K562 (cell line): Measurements from ENCODE around the gene OSBPL1A. TPM values are rescaled to one million over a fixed set of nuclear protein-coding genes. Genes with fewer than 3 reads are reported as not detected.

ENCODE experiments used
- ARNT ChIP-seq, 2 experiments: fragments of 450-650 bp; IDR thresholded peaks; 2 replicates each; pipeline ENCODE4 v1.6.1; 2016; ENCODE audit warnings: mild to moderate bottlenecking in 1 of 2
- CBX1 ChIP-seq: sonication (generic); IDR thresholded peaks from 2 replicates; pipeline ENCODE4 v1.6.1; 2016; ENCODE audit warnings: antibody characterized with exemption, low read depth, mild to moderate bottlenecking
- CREB5 ChIP-seq: fragments of 250-450 bp; sonication (Bioruptor Pico); IDR thresholded peaks from 2 replicates; pipeline ENCODE4 v1.5.0; 2020; ENCODE audit warnings: mild to moderate bottlenecking
- HDAC1 ChIP-seq, 2 experiments: fragments of 450-650 bp; IDR thresholded peaks; 2 replicates each; pipeline ENCODE4 v1.6.1; 2016 to 2017; ENCODE audit warnings: inconsistent platforms in 1 of 2, mild to moderate bottlenecking in 1 of 2, moderate library complexity in 1 of 2
- KDM1A ChIP-seq, 2 experiments: fragments of 450-650 bp; IDR thresholded peaks; 2 replicates each; pipeline ENCODE4 v1.6.1; 2016; ENCODE audit warnings: mild to moderate bottlenecking in 2 of 2
- PHF20 ChIP-seq: fragments of 450-650 bp; IDR thresholded peaks from 2 replicates; pipeline ENCODE4 v1.6.1; 2018; ENCODE audit not compliant: partially characterized antibody
- POLR3G ChIP-seq: IDR thresholded peaks from 2 replicates; pipeline ENCODE4 v1.6.1; 2011; ENCODE audit not compliant: insufficient read length, insufficient replicate concordance; ENCODE audit errors: extremely low read depth
- SIN3A ChIP-seq, 2 experiments: fragments of 150-350 bp in 1 of 2; IDR thresholded peaks; 2 replicates each; pipeline ENCODE4 v1.6.1; 2011 to 2016; ENCODE audit warnings: borderline replicate concordance in 2 of 2, low read depth in 2 of 2, low read length in 2 of 2, mild to moderate bottlenecking in 2 of 2, moderate library complexity in 2 of 2; ENCODE audit not compliant: control insufficient read depth in 1 of 2
- THAP12 ChIP-seq: fragments of 250-450 bp; sonication (Bioruptor Pico); IDR thresholded peaks from 2 replicates; pipeline ENCODE4 v1.9.0; 2021; ENCODE audit warnings: mild to moderate bottlenecking, inconsistent platforms
- TRIM24 ChIP-seq, 2 experiments: fragments of 450-650 bp; IDR thresholded peaks; 2 replicates each; pipeline ENCODE4 v1.6.1; 2016
- ZBTB12 ChIP-seq: fragments of 250-450 bp; sonication (Bioruptor Pico); IDR thresholded peaks from 2 replicates; pipeline ENCODE4 v1.4.0; 2020
- ZFPM2 ChIP-seq: fragments of 250-450 bp; sonication (Bioruptor Pico); IDR thresholded peaks from 2 replicates; pipeline ENCODE4 v1.5.1; 2022; ENCODE audit warnings: mild to moderate bottlenecking
- ZNF395 ChIP-seq: fragments of 200-800 bp; sonication (Bioruptor generic); IDR thresholded peaks from 2 replicates; pipeline ENCODE4 v1.6.1; 2017; ENCODE audit warnings: missing genetic modification characterization, missing compliant biosample characterization
- ZNF449 ChIP-seq: fragments of 250-450 bp; sonication (Bioruptor Pico); IDR thresholded peaks from 2 replicates; pipeline ENCODE4 v1.8.0; 2022; ENCODE audit warnings: moderate library complexity, mild to moderate bottlenecking, inconsistent platforms
- ZNF583 ChIP-seq: fragments of 250-450 bp; sonication (Bioruptor Pico); IDR thresholded peaks from 2 replicates; pipeline ENCODE4 v1.4.0; 2020
- ZNF639 ChIP-seq, 2 experiments: fragments of 200-800 bp in 1 of 2; sonication (Bioruptor generic) in 1 of 2; sonication (generic) in 1 of 2; formaldehyde crosslinking in 1 of 2; IDR thresholded peaks in 1 of 2; conservative IDR thresholded peaks in 1 of 2; 2 replicates each; pipeline versions ENCODE4 v1.5.0 to v1.6.1; 2016 to 2020; ENCODE audit warnings: missing compliant biosample characterization in 1 of 2, missing genetic modification characterization in 1 of 2, missing genetic modification reagents in 1 of 2
- ZNF695 ChIP-seq: fragments of 450-650 bp; formaldehyde crosslinking; IDR thresholded peaks from 2 replicates; pipeline ENCODE4 v1.4.0; 2020; ENCODE audit warnings: mild to moderate bottlenecking, moderate library complexity
- polyA plus RNA-seq, 8 experiments: library from polyadenylated mRNA; depleted of rRNA in 4 of 8; stranded (reverse) in 5 of 8; unstranded in 3 of 8; fragments of >200 nt; fragmentation: Nextera tagmentation in 2 of 8; fragmentation: Illumina TruSeq in 1 of 8; extraction: Ambion mirVana in 2 of 8; extraction: Trizol in 1 of 8; gene quantifications; 2 replicates each; pipeline versions ENCODE4 v1.2.1 to v1.2.3, GENCODE V29; 2011 to 2014; ENCODE audit warnings: inconsistent platforms in 1 of 8, missing spikeins in 1 of 8
- total RNA-seq, 7 experiments: library from RNA; depleted of rRNA in 6 of 7; stranded (reverse); fragments of >200 nt in 6 of 7; fragmentation: Illumina TruSeq in 2 of 7; extraction: Trizol in 2 of 7; gene quantifications; 2 replicates each; pipeline versions ENCODE4 v1.2.1 to v1.2.3, GENCODE V29; 2011 to 2021; ENCODE audit warnings: low replicate concordance in 1 of 7

Gene OSBPL1A
- total and polyA plus RNA-seq, 9 of the 15 experiments (the other 6 are each of a cell fraction or from before 2014, with no cell fraction given) = 0.40 to 0.49 TPM; not detected in 7

- peak; percentile 93 for TF ChIP-seq PHF20
- TF ChIP-seq ZBTB12 (CRISPR knock-in tag) = peak; percentile 74
- no peak for TF ChIP-seq TRIM24 (IDR thresholded peaks at IDR 0.05)
- peak; percentile 93 for TF ChIP-seq ZNF395 (CRISPR knock-in tag)
- TF ChIP-seq ZNF449 (CRISPR knock-in tag) = peak; percentile 93
- TF ChIP-seq POLR3G = no peak
- TF ChIP-seq CREB5 (CRISPR knock-in tag) = no peak; the same call in 1 of the 2 replicates
- TF ChIP-seq KDM1A (IDR thresholded peaks at IDR 0.05) = no peak
- TF ChIP-seq SIN3A (IDR thresholded peaks at IDR 0.05; ENCODE audit: borderline replicate concordance in 2 of 2, control insufficient read depth in 1 of 2, low read depth in 2 of 2, low read length in 2 of 2) = no peak
- TF ChIP-seq ZFPM2 (CRISPR knock-in tag) = no peak
- peak; percentile 60; the same call in 1 of the 2 replicates for TF ChIP-seq THAP12 (CRISPR knock-in tag)
- TF ChIP-seq ZNF639 (CRISPR knock-in tag; conservative IDR thresholded peaks at IDR 0.05 in 1 of 2, IDR thresholded peaks at IDR 0.05 in 1 of 2) = peak in 1 of 2 experiments; percentile 92; a peak in 2 of 4 replicates
- peak; percentile 99 for TF ChIP-seq CBX1
- TF ChIP-seq HDAC1 (IDR thresholded peaks at IDR 0.05) = no peak
- peak; percentile 85; the same call in 1 of the 2 replicates for TF ChIP-seq ZNF695 (CRISPR knock-in tag)
- peak; percentile 94 for TF ChIP-seq ZNF583 (CRISPR knock-in tag)
- TF ChIP-seq ARNT (IDR thresholded peaks at IDR 0.05) = no peak
Observed at GRCh38 chr18:24426398-24427294, 29.0 kb upstream of the OSBPL1A start, which contains the start of gene IMPACT (continued).
